ENCODE data around the gene BCAS3. TPM values are rescaled to one million over a fixed set of nuclear protein-coding genes. Genes with fewer than 3 reads are reported as not detected.

Gene BCAS3
- total and polyA plus RNA-seq, 4 donors, result 5.8 to 24.6 (median 10.1) TPM

DNA sequence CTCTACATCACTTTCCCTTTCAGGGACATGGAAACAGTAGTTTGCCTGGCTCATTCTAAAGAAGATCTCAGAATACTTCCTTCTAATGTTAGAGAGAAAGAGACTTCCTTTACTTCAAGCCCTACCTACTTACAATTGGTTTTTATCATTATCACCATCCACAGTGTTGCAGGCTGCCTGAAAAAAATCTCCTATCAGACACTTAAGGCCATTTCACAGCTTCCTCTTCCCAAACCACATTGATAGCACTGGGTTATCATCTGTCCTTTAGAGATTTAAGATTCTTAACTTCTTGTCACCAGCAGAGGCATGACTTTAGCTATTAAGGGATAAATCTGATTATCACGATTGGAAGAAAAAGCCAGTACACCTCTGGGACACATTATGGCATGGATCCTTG lies 543.5 kb downstream of the BCAS3 start:
- WGBS, result 84% methylated on average over 1 of the region's 1 CpG
- no peak overlapping the region for H3K27ac ChIP-seq (ENCODE audit: low read depth in 1 of 2, low read length in 2 of 2)
- no peak for DNase-seq (ENCODE audit: low spot score)

DNA sequence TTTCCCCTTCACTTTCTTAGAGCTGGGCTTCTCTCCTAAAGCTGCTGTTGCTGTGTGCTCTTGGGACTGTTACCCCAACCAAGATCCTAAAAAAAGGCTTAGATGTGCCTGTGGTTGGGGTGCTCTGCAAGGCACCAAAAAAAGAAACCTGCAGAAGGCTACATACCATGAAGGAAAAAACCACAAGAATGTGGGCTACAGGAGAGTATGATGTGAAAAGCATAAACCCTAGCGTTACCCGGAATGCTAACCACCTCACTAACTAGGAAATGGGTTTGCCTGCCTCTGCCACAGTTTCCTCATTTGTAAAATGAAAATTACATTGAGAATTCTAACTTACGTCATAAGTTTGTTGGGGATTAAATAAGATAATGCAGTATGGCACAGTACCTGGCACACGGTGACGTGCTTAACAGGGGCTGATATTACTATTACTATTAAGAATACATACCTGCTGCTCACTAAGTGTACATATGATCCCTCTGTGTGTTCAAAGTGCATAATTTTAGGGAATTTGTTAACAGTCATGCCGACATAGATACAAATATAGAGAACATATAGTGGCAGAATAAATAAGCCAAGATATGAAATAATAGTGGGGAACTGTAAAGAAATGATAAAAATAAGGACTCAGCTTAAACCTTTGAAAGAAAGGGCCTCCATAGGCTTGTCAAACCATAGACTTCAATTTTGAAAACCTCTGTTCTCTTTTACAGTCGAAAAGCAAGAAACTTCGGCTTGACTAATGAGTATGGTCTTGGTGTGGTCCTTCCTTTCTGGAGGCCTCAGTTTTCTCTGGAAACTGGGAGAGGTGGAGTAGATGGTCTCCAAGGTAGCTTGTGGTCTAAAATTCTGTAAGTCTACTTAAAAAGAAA lies 544.2 kb downstream of the BCAS3 start:
- Histone ChIP-seq H3K9me3 (ENCODE audit: control insufficient read depth in 4 of 4, low read length in 3 of 4) (no peaks in the 10 kb centered on the region), H3K27ac (ENCODE audit: low read depth in 1 of 2, low read length in 2 of 2) (no peak overlapping the region), H3K27me3 (ENCODE audit: control insufficient read depth in 4 of 4, insufficient read depth in 4 of 4, low read length in 3 of 4) (no peaks in the 10 kb centered on the region), H3K36me3 (ENCODE audit: control insufficient read depth in 4 of 4, insufficient read depth in 3 of 4, low read depth in 1 of 4, low read length in 3 of 4) (no peaks in the 10 kb centered on the region), H3K4me1 (ENCODE audit: control insufficient read depth in 4 of 4, insufficient read depth in 4 of 4, low read length in 3 of 4) (peaks cover 0 to 6% (median 2%) of the 10 kb centered on the region in 4 donors), H3K9ac (ENCODE audit: low read depth in 1 of 2, low read length in 2 of 2) (no peak overlapping the region), H3K4me3 (ENCODE audit: low read depth in 1 of 3, low read length in 3 of 3) (no peak overlapping the region)
- 92% methylated on average over 8 of the region's 8 CpGs for WGBS
- TF ChIP-seq RXRA (IDR thresholded peaks at IDR 0.05), result no peak
- no peak for TF ChIP-seq HNF4A (conservative IDR thresholded peaks at IDR 0.05)
- TF ChIP-seq RAD21 (IDR thresholded peaks at IDR 0.05), result no peak
- TF ChIP-seq FOXA2 (IDR thresholded peaks at IDR 0.05), result no peak
- TF ChIP-seq TAF1 (conservative IDR thresholded peaks at IDR 0.05), result no peak
- no peak for TF ChIP-seq GABPA (IDR thresholded peaks at IDR 0.05 in 1 of 2, conservative IDR thresholded peaks at IDR 0.05 in 1 of 2)
- TF ChIP-seq, protein P1, sequence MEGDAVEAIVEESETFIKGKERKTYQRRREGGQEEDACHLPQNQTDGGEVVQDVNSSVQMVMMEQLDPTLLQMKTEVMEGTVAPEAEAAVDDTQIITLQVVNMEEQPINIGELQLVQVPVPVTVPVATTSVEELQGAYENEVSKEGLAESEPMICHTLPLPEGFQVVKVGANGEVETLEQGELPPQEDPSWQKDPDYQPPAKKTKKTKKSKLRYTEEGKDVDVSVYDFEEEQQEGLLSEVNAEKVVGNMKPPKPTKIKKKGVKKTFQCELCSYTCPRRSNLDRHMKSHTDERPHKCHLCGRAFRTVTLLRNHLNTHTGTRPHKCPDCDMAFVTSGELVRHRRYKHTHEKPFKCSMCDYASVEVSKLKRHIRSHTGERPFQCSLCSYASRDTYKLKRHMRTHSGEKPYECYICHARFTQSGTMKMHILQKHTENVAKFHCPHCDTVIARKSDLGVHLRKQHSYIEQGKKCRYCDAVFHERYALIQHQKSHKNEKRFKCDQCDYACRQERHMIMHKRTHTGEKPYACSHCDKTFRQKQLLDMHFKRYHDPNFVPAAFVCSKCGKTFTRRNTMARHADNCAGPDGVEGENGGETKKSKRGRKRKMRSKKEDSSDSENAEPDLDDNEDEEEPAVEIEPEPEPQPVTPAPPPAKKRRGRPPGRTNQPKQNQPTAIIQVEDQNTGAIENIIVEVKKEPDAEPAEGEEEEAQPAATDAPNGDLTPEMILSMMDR (IDR thresholded peaks at IDR 0.05; ENCODE audit: low read depth, low read length, missing input control), result no peak
- no peak for TF ChIP-seq NR2F2 (IDR thresholded peaks at IDR 0.05)
- TF ChIP-seq, protein P2, sequence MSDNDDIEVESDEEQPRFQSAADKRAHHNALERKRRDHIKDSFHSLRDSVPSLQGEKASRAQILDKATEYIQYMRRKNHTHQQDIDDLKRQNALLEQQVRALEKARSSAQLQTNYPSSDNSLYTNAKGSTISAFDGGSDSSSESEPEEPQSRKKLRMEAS (IDR thresholded peaks at IDR 0.05), result no peak
- TF ChIP-seq, protein P3, sequence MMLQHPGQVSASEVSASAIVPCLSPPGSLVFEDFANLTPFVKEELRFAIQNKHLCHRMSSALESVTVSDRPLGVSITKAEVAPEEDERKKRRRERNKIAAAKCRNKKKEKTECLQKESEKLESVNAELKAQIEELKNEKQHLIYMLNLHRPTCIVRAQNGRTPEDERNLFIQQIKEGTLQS (IDR thresholded peaks at IDR 0.05), result no peak
- no peak for TF ChIP-seq FOXA1 (IDR thresholded peaks at IDR 0.05)
- TF ChIP-seq, protein P4, sequence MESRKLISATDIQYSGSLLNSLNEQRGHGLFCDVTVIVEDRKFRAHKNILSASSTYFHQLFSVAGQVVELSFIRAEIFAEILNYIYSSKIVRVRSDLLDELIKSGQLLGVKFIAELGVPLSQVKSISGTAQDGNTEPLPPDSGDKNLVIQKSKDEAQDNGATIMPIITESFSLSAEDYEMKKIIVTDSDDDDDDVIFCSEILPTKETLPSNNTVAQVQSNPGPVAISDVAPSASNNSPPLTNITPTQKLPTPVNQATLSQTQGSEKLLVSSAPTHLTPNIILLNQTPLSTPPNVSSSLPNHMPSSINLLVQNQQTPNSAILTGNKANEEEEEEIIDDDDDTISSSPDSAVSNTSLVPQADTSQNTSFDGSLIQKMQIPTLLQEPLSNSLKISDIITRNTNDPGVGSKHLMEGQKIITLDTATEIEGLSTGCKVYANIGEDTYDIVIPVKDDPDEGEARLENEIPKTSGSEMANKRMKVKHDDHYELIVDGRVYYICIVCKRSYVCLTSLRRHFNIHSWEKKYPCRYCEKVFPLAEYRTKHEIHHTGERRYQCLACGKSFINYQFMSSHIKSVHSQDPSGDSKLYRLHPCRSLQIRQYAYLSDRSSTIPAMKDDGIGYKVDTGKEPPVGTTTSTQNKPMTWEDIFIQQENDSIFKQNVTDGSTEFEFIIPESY (IDR thresholded peaks at IDR 0.05), result no peak
- no peak for DNase-seq (ENCODE audit: low spot score)

More for the DNA sequence above, 543.5 kb downstream of the BCAS3 start:
- Histone ChIP-seq H3K27me3 (ENCODE audit: control insufficient read depth in 4 of 4, insufficient read depth in 4 of 4, low read length in 3 of 4) (no peaks in the 10 kb centered on the region), H3K4me3 (ENCODE audit: low read depth in 1 of 3, low read length in 3 of 3) (no peak overlapping the region), H3K4me1 (ENCODE audit: control insufficient read depth in 4 of 4, insufficient read depth in 4 of 4, low read length in 3 of 4) (peaks cover 0 to 6% (median 2%) of the 10 kb centered on the region in 4 donors), H3K36me3 (ENCODE audit: control insufficient read depth in 4 of 4, insufficient read depth in 3 of 4, low read depth in 1 of 4, low read length in 3 of 4) (no peaks in the 10 kb centered on the region), H3K9ac (ENCODE audit: low read depth in 1 of 2, low read length in 2 of 2) (no peak overlapping the region), H3K9me3 (ENCODE audit: control insufficient read depth in 4 of 4, low read length in 3 of 4) (no peaks in the 10 kb centered on the region)
- TF ChIP-seq RXRA (IDR thresholded peaks at IDR 0.05) (no peak), NR2F2 (IDR thresholded peaks at IDR 0.05) (no peak), JUND (IDR thresholded peaks at IDR 0.05) (no peak), HNF4G (IDR thresholded peaks at IDR 0.05) (no peak), EGR1 (IDR thresholded peaks at IDR 0.05; ENCODE audit: low read depth in 2 of 2) (no peak), TAF1 (conservative IDR thresholded peaks at IDR 0.05) (no peak), SP1 (IDR thresholded peaks at IDR 0.05) (no peak), YY1 (IDR thresholded peaks at IDR 0.05) (no peak), FOXA2 (IDR thresholded peaks at IDR 0.05) (no peak), FOXA1 (IDR thresholded peaks at IDR 0.05) (no peak)
- TF ChIP-seq, protein P4 (IDR thresholded peaks at IDR 0.05), result no peak
- TF ChIP-seq, protein P3 (IDR thresholded peaks at IDR 0.05), result no peak
- TF ChIP-seq, protein P2 (IDR thresholded peaks at IDR 0.05), result no peak
- TF ChIP-seq, protein P5, sequence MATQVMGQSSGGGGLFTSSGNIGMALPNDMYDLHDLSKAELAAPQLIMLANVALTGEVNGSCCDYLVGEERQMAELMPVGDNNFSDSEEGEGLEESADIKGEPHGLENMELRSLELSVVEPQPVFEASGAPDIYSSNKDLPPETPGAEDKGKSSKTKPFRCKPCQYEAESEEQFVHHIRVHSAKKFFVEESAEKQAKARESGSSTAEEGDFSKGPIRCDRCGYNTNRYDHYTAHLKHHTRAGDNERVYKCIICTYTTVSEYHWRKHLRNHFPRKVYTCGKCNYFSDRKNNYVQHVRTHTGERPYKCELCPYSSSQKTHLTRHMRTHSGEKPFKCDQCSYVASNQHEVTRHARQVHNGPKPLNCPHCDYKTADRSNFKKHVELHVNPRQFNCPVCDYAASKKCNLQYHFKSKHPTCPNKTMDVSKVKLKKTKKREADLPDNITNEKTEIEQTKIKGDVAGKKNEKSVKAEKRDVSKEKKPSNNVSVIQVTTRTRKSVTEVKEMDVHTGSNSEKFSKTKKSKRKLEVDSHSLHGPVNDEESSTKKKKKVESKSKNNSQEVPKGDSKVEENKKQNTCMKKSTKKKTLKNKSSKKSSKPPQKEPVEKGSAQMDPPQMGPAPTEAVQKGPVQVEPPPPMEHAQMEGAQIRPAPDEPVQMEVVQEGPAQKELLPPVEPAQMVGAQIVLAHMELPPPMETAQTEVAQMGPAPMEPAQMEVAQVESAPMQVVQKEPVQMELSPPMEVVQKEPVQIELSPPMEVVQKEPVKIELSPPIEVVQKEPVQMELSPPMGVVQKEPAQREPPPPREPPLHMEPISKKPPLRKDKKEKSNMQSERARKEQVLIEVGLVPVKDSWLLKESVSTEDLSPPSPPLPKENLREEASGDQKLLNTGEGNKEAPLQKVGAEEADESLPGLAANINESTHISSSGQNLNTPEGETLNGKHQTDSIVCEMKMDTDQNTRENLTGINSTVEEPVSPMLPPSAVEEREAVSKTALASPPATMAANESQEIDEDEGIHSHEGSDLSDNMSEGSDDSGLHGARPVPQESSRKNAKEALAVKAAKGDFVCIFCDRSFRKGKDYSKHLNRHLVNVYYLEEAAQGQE (IDR thresholded peaks at IDR 0.05), result no peak
